ENCODE data around the gene ABCA9. TPM values are rescaled to one million over a fixed set of nuclear protein-coding genes. Genes with fewer than 3 reads are reported as not detected.

Gene ABCA9
- polyA plus RNA-seq, 1 donor (not counting 4 experiments of a cell fraction or from before 2014, with no cell fraction given), result 0.17 TPM

DNA sequence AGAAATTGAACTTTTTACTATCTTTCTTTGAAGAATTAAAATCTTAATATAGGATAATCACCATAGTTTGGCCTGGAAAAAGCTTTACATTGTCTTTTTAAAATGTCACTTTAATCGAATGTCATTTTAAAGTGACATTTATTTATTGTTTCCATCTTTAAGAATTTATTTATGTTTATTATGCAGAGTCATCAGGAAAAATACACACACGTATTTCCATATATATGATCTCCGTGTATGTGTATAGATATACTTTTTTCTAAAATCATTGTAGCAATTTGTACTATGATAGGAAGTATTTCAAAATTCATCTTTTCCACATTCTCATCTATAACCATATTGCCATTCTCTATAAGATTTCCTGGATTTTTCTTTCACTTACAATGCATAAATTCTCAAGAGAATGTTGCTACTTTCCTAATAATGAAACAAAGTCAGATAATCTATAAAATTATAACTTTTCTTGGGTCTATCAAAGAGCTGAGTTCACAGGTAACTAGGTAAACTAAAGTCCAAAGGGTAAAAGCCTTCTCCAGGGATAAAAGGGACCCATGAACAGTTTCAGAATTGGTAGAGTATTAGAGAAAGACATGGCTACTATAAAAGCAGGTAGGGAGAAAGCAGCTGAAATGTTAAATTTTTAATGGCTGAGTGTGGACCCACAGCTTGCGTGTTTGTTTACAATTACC, 117.5 kb downstream of the ABCA9 start:
- dilution Hi-C loops (cut with MboI; ENCODE audit: extremely low pct_ligation_motif_present, low sequenced_read_pairs), result no loop called here
- Histone ChIP-seq H3K4me2 (ENCODE audit: control insufficient read depth, extremely low read depth, insufficient read depth, low read depth, low read length) (no peak overlapping the region), H3K36me3 (ENCODE audit: control insufficient read depth in 2 of 2, extremely low read depth in 1 of 2, insufficient read depth in 2 of 2, low read length in 2 of 2) (no peaks in the 10 kb centered on the region), H3K9ac (ENCODE audit: control insufficient read depth, extremely low read depth, insufficient read depth, low read length) (no peak overlapping the region), H2AFZ (ENCODE audit: control insufficient read depth, low read length) (no peak overlapping the region), H3K4me1 (ENCODE audit: control insufficient read depth, extremely low read depth, insufficient read depth, low read length) (no peaks in the 10 kb centered on the region), H3K27ac (ENCODE audit: control insufficient read depth, insufficient read depth, low read length) (no peak overlapping the region), H3K9me1 (ENCODE audit: control insufficient read depth, extremely low read depth, insufficient read depth, low read length) (no peaks in the 10 kb centered on the region), H3K9me3 (ENCODE audit: control insufficient read depth, low read depth, low read length) (no peaks in the 10 kb centered on the region), H4K20me1 (ENCODE audit: control insufficient read depth, extremely low read depth, insufficient read depth, low read length) (no peaks in the 10 kb centered on the region), H3K27me3 (ENCODE audit: control insufficient read depth, extremely low read depth, insufficient read depth, low read length) (no peaks in the 10 kb centered on the region), H3K79me2 (ENCODE audit: control insufficient read depth, insufficient read depth, low read length) (no peaks in the 10 kb centered on the region), H3K4me3 (ENCODE audit: control insufficient read depth in 2 of 3, extremely low read depth in 1 of 3, insufficient read depth in 2 of 3, low read depth in 1 of 3, low read length in 3 of 3) (no peak overlapping the region)
- DNase-seq (ENCODE audit: low read depth, low spot score), result no peak
- TF ChIP-seq, protein P1, sequence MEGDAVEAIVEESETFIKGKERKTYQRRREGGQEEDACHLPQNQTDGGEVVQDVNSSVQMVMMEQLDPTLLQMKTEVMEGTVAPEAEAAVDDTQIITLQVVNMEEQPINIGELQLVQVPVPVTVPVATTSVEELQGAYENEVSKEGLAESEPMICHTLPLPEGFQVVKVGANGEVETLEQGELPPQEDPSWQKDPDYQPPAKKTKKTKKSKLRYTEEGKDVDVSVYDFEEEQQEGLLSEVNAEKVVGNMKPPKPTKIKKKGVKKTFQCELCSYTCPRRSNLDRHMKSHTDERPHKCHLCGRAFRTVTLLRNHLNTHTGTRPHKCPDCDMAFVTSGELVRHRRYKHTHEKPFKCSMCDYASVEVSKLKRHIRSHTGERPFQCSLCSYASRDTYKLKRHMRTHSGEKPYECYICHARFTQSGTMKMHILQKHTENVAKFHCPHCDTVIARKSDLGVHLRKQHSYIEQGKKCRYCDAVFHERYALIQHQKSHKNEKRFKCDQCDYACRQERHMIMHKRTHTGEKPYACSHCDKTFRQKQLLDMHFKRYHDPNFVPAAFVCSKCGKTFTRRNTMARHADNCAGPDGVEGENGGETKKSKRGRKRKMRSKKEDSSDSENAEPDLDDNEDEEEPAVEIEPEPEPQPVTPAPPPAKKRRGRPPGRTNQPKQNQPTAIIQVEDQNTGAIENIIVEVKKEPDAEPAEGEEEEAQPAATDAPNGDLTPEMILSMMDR (optimal IDR thresholded peaks at IDR 0.05 in 1 of 3, IDR thresholded peaks at IDR 0.05 in 1 of 3, conservative IDR thresholded peaks at IDR 0.05 in 1 of 3; ENCODE audit: extremely low read depth in 1 of 3, insufficient read depth in 2 of 3, low read length in 3 of 3), result no peak
- no peak for TF ChIP-seq EZH2 (IDR thresholded peaks at IDR 0.05; ENCODE audit: low read length)
- no peak for FAIRE-seq

DNA sequence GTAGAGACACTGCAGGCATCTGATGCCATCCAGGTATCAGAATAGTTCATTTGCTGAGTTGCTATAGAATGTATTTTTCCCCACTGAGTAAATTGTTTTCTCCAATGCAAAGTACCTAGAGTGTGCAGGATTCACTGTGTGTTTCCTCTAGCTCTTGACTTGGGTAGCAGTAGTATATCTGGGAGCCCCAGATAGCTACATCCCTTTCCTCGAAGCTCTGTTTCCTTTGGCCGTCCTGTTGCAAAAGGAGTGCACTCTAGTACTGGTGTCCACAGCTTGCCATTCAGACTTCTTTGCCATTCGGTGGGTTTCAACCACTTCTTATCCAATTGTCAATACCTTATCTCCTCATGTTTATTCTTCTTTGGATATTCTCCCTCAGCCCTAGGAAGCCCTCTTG, 118.3 kb downstream of the ABCA9 start:
- Histone ChIP-seq H3K9me1 (ENCODE audit: control insufficient read depth, extremely low read depth, insufficient read depth, low read length) (no peaks in the 10 kb centered on the region), H3K27ac (ENCODE audit: control insufficient read depth, insufficient read depth, low read length) (no peak overlapping the region), H3K27me3 (ENCODE audit: control insufficient read depth, extremely low read depth, insufficient read depth, low read length) (no peaks in the 10 kb centered on the region), H3K36me3 (ENCODE audit: control insufficient read depth in 2 of 2, extremely low read depth in 1 of 2, insufficient read depth in 2 of 2, low read length in 2 of 2) (no peaks in the 10 kb centered on the region), H3K4me3 (ENCODE audit: control insufficient read depth in 2 of 3, extremely low read depth in 1 of 3, insufficient read depth in 2 of 3, low read depth in 1 of 3, low read length in 3 of 3) (no peak overlapping the region), H3K9ac (ENCODE audit: control insufficient read depth, extremely low read depth, insufficient read depth, low read length) (no peak overlapping the region), H3K4me1 (ENCODE audit: control insufficient read depth, extremely low read depth, insufficient read depth, low read length) (no peaks in the 10 kb centered on the region), H3K9me3 (ENCODE audit: control insufficient read depth, low read depth, low read length) (no peaks in the 10 kb centered on the region), H4K20me1 (ENCODE audit: control insufficient read depth, extremely low read depth, insufficient read depth, low read length) (no peaks in the 10 kb centered on the region), H3K79me2 (ENCODE audit: control insufficient read depth, insufficient read depth, low read length) (no peaks in the 10 kb centered on the region), H3K4me2 (ENCODE audit: control insufficient read depth, extremely low read depth, insufficient read depth, low read depth, low read length) (no peak overlapping the region), H2AFZ (ENCODE audit: control insufficient read depth, low read length) (no peak overlapping the region)
- no peak for TF ChIP-seq EZH2 (IDR thresholded peaks at IDR 0.05; ENCODE audit: low read length)
- TF ChIP-seq, protein P1 (optimal IDR thresholded peaks at IDR 0.05 in 1 of 3, IDR thresholded peaks at IDR 0.05 in 1 of 3, conservative IDR thresholded peaks at IDR 0.05 in 1 of 3; ENCODE audit: extremely low read depth in 1 of 3, insufficient read depth in 2 of 3, low read length in 3 of 3), result no peak
- DNase-seq (ENCODE audit: low read depth, low spot score) (no peak), FAIRE-seq (no peak)
- dilution Hi-C loops (cut with MboI; ENCODE audit: extremely low pct_ligation_motif_present, low sequenced_read_pairs), result no loop called here

Data from keratinocyte (primary cell).